Measurements from ENCODE around the gene NR5A1.

NR5A1 gene

GRCh38 chr9:124521142-124521541 is 13.9 kb upstream of the NR5A1 start:
- Histone ChIP-seq H3K27ac (ENCODE audit: extremely low read depth, low read depth, low read length) (no peak overlapping the region), H3K36me3 (ENCODE audit: control insufficient read depth in 2 of 2, insufficient read depth in 1 of 2, low read length in 2 of 2) (peaks cover 0 to 50% of the 10 kb centered on the region in 2 experiments; a peak in 2 of 3 replicates), H3K4me1 (ENCODE audit: control insufficient read depth, insufficient read depth, low read length) (no peaks in the 10 kb centered on the region), H3K9me3 (ENCODE audit: control insufficient read depth, insufficient read depth, low read depth, low read length) (no peaks in the 10 kb centered on the region), H3K4me3 (ENCODE audit: low read depth, low read length) (no peak overlapping the region)
- ChIA-PET CTCF (no interaction called here), POLR2A (no interaction called here)
- no peak for TF ChIP-seq ZNF571 (tag by site-specific recombination; IDR thresholded peaks at IDR 0.05)
- TF ChIP-seq HOXC10 (CRISPR knock-in tag; IDR thresholded peaks at IDR 0.05): no peak
- TF ChIP-seq ZNF518A (tag by site-specific recombination; conservative IDR thresholded peaks at IDR 0.05; ENCODE audit: low read depth): no peak
- TF ChIP-seq KLF9 (tag by site-specific recombination; IDR thresholded peaks at IDR 0.05; ENCODE audit: low read depth): no peak
- TF ChIP-seq ZNF555 (tag by site-specific recombination; conservative IDR thresholded peaks at IDR 0.05): no peak
- TF ChIP-seq, protein P1, sequence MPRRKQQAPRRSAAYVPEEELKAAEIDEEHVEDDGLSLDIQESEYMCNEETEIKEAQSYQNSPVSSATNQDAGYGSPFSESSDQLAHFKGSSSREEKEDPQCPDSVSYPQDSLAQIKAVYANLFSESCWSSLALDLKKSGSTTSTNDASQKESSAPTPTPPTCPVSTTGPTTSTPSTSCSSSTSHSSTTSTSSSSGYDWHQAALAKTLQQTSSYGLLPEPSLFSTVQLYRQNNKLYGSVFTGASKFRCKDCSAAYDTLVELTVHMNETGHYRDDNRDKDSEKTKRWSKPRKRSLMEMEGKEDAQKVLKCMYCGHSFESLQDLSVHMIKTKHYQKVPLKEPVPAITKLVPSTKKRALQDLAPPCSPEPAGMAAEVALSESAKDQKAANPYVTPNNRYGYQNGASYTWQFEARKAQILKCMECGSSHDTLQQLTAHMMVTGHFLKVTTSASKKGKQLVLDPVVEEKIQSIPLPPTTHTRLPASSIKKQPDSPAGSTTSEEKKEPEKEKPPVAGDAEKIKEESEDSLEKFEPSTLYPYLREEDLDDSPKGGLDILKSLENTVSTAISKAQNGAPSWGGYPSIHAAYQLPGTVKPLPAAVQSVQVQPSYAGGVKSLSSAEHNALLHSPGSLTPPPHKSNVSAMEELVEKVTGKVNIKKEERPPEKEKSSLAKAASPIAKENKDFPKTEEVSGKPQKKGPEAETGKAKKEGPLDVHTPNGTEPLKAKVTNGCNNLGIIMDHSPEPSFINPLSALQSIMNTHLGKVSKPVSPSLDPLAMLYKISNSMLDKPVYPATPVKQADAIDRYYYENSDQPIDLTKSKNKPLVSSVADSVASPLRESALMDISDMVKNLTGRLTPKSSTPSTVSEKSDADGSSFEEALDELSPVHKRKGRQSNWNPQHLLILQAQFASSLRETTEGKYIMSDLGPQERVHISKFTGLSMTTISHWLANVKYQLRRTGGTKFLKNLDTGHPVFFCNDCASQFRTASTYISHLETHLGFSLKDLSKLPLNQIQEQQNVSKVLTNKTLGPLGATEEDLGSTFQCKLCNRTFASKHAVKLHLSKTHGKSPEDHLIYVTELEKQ (tag by site-specific recombination; IDR thresholded peaks at IDR 0.05; ENCODE audit: borderline replicate concordance): no peak
- no peak for TF ChIP-seq MZF1 (tag by site-specific recombination; IDR thresholded peaks at IDR 0.05; ENCODE audit: borderline replicate concordance)
- TF ChIP-seq ZNF654 (tag by site-specific recombination; IDR thresholded peaks at IDR 0.05; ENCODE audit: low read depth): no peak
- TF ChIP-seq WT1 (tag by site-specific recombination; IDR thresholded peaks at IDR 0.05): no peak
- no peak for TF ChIP-seq SCRT2 (tag by site-specific recombination; IDR thresholded peaks at IDR 0.05)
- TF ChIP-seq GFI1B (tag by site-specific recombination; IDR thresholded peaks at IDR 0.05): no peak
- no peak for TF ChIP-seq ZNF274 (IDR thresholded peaks at IDR 0.05; ENCODE audit: low read length)
- no peak for TF ChIP-seq ZNF274 (tag by site-specific recombination; IDR thresholded peaks at IDR 0.05; ENCODE audit: borderline replicate concordance)
- no peak for TF ChIP-seq ZEB2 (tag by site-specific recombination; IDR thresholded peaks at IDR 0.05)
- no peak for TF ChIP-seq ZSCAN5A (tag by site-specific recombination; IDR thresholded peaks at IDR 0.05)

GRCh38 chr9:124520206-124520596 is 13.0 kb upstream of the NR5A1 start:
- Histone ChIP-seq H3K4me1 (ENCODE audit: control insufficient read depth, insufficient read depth, low read length) (no peaks in the 10 kb centered on the region), H3K4me3 (ENCODE audit: low read depth, low read length) (no peak overlapping the region), H3K36me3 (ENCODE audit: control insufficient read depth in 2 of 2, insufficient read depth in 1 of 2, low read length in 2 of 2) (peaks cover 0 to 43% of the 10 kb centered on the region in 2 experiments; a peak in 2 of 3 replicates), H3K9me3 (ENCODE audit: control insufficient read depth, insufficient read depth, low read depth, low read length) (no peaks in the 10 kb centered on the region), H3K27ac (ENCODE audit: extremely low read depth, low read depth, low read length) (no peak overlapping the region)
- CTCF ChIA-PET: interaction anchor here (0.5 kb wide), 1 partner anchor 118 kb away, joined by 4 read pairs; no protein-coding TSS in a partner anchor
- no peak for TF ChIP-seq ZBTB17 (tag by site-specific recombination; IDR thresholded peaks at IDR 0.05)
- no peak for TF ChIP-seq ZNF423 (tag by site-specific recombination; IDR thresholded peaks at IDR 0.05)
- no peak for TF ChIP-seq ZNF10 (tag by site-specific recombination; IDR thresholded peaks at IDR 0.05)
- POLR2A ChIA-PET: no interaction called here
